Hematopoietic multipotent progenitor cell (in vitro differentiated cells): ENCODE data around the gene TRAPPC12. TPM values are rescaled to one million over a fixed set of nuclear protein-coding genes. Genes with fewer than 3 reads are reported as not detected.

Source experiments
- DNase-seq, 3 donors: peaks; one replicate each; pipeline ENCODE4 v3.0.0-alpha.2; 2011 to 2015; ENCODE audit warnings: low read depth in 2 of 3, low spot score in 2 of 3
- total RNA-seq: library from RNA; depleted of rRNA; stranded (reverse); fragments of >200 nt; gene quantifications from one replicate; pipeline ENCODE4 v1.2.3, GENCODE V29; 2012

The TRAPPC12 gene
- total RNA-seq, 1 donor = 77.6 TPM

DNA sequence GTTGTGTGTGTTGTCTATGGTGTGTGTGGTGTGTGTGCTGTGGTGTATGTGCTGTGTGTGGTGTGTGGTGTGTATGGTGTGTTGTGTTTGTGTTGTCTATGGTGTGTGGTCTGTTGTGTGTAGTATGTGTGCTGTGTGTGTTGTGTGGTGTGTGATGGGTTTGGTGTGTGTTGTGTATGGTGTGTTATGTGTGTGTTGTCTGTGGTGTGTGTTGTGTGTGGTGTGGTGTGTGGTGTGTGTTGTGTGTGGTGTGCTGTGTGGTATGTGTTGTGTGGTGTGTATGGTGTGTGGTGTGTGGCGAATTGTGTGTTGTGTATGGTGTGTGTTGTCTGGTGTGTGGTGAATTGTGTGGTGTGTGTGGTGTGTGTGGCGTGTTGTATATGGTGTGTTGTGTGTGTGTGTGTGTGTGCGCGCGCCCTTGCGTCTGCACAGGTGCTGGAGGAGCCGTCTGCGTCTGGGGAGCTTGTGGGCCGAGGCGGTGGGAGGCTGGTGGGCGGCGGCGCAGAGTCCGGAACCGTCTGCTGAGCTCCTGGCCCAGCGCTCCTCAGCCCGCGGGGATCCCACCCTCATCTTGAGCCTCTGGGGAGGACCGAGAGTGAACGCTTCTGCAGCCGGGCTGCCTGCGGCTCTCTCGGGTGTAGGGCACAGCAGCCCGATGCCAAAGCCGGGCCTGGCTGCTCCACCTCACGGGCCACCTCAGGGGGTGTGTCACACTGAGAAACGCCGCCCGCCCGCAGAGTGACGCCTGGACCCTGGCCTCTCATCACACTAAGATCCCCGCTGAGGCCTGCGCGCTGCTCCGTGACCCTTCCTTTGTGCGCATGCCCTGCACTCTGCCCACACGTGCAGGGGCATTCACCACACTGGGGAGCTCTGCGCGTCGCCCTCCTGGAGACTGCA is 148.6 kb downstream of the TRAPPC12 start:
- DNase-seq = no peak

Other genes with a start within 250 kb of the TRAPPC12 start
- 45.8 TPM for gene EIPR1, start 1.9 kb upstream of the TRAPPC12 start, total RNA-seq
- 12.9 TPM for gene ADI1, start 139.8 kb downstream of the TRAPPC12 start, total RNA-seq
- gene RNASEH1, start 178.6 kb downstream of the TRAPPC12 start, total RNA-seq = 10.8 TPM
- gene RPS7, start 195.6 kb downstream of the TRAPPC12 start, total RNA-seq = 1,199 TPM
- gene COLEC11, start 215.4 kb downstream of the TRAPPC12 start, total RNA-seq = not detected